Measurements from ENCODE around the gene MALRD1. TPM values are rescaled to one million over a fixed set of nuclear protein-coding genes. Genes with fewer than 3 reads are reported as not detected.

MALRD1 gene
- total RNA-seq, 1 donor from 2014 or later: 0.11 TPM

DNA sequence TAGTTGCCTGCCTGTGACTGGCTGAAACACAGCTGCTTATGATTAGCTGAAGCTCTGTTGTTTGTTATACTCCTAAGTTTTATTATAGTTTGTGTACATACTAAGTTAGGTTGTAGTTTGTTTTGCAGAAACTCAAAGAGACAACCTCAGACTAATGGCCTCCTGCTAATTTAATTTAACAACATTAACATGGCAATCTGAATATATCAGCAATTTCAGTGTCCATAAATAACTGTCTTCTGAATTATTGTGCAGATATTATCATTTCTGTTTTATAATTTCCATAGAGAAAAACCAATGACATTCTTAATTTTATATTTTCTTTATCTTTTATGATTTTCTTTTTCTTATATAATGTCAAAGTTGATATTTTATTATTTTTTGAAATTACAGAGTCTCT lies 469.5 kb downstream of the MALRD1 start:
- H3K4me1 ChIP-seq: no peaks in the 10 kb centered on the region
- H3K79me2 ChIP-seq (ENCODE audit: low read depth): no peaks in the 10 kb centered on the region
- peaks cover 2% of the 10 kb centered on the region for H3K27me3 Mint-ChIP-seq (ENCODE audit: insufficient read depth, low read depth)
- no peaks in the 10 kb centered on the region for H3F3A ChIP-seq (ENCODE audit: low read depth)
- H3K36me3 ChIP-seq: no peaks in the 10 kb centered on the region
- H3K9me3 ChIP-seq (ENCODE audit: low read depth): no peaks in the 10 kb centered on the region
- H3K36me3 Mint-ChIP-seq: no peaks in the 10 kb centered on the region
- no peak for DNase-seq (ENCODE audit: low spot score)
- H3K4me3 ChIP-seq: no peak overlapping the region
- H3K27ac ChIP-seq: no peak overlapping the region
- H3K27me3 ChIP-seq: no peaks in the 10 kb centered on the region
- no peak overlapping the region for H3K4me2 ChIP-seq
- TF ChIP-seq EZH2phosphoT487 (IDR thresholded peaks at IDR 0.05) (no peak), CTCF (IDR thresholded peaks at IDR 0.05) (no peak)
- H2AFZ ChIP-seq (replicated peaks): no peak overlapping the region
- H3K4me3 Mint-ChIP-seq: no peak overlapping the region
- no peak overlapping the region for H3K9ac ChIP-seq
- H3K9me3 Mint-ChIP-seq: peaks cover 6% of the 10 kb centered on the region
- H4K20me1 ChIP-seq (ENCODE audit: low read depth): no peaks in the 10 kb centered on the region
- no peaks in the 10 kb centered on the region for H3K4me1 Mint-ChIP-seq
- no peak overlapping the region for H3K27ac Mint-ChIP-seq

DNA sequence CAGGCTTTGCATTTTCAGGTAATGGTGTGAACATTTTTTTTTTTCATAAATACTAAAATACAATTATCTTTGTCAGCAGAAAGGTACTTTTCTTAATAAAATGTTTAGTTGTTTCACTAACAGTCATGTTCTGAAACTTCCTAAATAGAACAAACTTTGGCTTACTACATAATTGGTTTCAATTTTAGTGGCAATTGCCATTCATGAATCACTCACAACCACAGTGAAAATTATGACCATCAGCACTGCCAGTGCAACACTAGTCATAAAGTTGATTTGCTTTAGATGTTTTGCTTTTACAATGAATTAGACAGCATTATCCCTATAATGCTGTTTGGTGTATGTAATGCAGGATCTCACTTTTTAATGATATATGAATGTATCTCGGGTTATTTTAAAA lies 470.0 kb downstream of the MALRD1 start:
- H3K36me3 ChIP-seq: no peaks in the 10 kb centered on the region
- Mint-ChIP-seq H3K36me3 (no peaks in the 10 kb centered on the region), H3K27ac (no peak overlapping the region), H3K4me1 (no peaks in the 10 kb centered on the region), H3K27me3 (ENCODE audit: insufficient read depth, low read depth) (no peaks in the 10 kb centered on the region), H3K4me3 (no peak overlapping the region), H3K9me3 (peaks cover 5% of the 10 kb centered on the region)
- H4K20me1 ChIP-seq (ENCODE audit: low read depth): no peaks in the 10 kb centered on the region
- no peak for DNase-seq (ENCODE audit: low spot score)
- no peak overlapping the region for H3K9ac ChIP-seq
- no peaks in the 10 kb centered on the region for H3K79me2 ChIP-seq (ENCODE audit: low read depth)
- no peaks in the 10 kb centered on the region for H3K27me3 ChIP-seq
- TF ChIP-seq CTCF (IDR thresholded peaks at IDR 0.05) (no peak), EZH2phosphoT487 (IDR thresholded peaks at IDR 0.05) (no peak)
- no peak overlapping the region for H3K4me3 ChIP-seq
- H3F3A ChIP-seq (ENCODE audit: low read depth): no peaks in the 10 kb centered on the region
- no peak overlapping the region for H3K4me2 ChIP-seq
- no peaks in the 10 kb centered on the region for H3K9me3 ChIP-seq (ENCODE audit: low read depth)
- H3K27ac ChIP-seq: no peak overlapping the region
- H3K4me1 ChIP-seq: no peaks in the 10 kb centered on the region
- no peak overlapping the region for H2AFZ ChIP-seq (replicated peaks)

- no peak for TF ChIP-seq CTCF (IDR thresholded peaks at IDR 0.05)
- no peak for TF ChIP-seq EZH2phosphoT487 (IDR thresholded peaks at IDR 0.05)
- no peak for TF ChIP-seq EZH2 (IDR thresholded peaks at IDR 0.05)
- no peak overlapping the region for H3K4me3 Mint-ChIP-seq
- Histone ChIP-seq H3K9ac (no peak overlapping the region), H3K4me3 (no peak overlapping the region), H4K20me1 (ENCODE audit: low read depth) (no peaks in the 10 kb centered on the region), H2AFZ (replicated peaks) (no peak overlapping the region), H3F3A (ENCODE audit: low read depth) (no peaks in the 10 kb centered on the region), H3K4me1 (no peaks in the 10 kb centered on the region), H3K9me3 (ENCODE audit: low read depth) (no peaks in the 10 kb centered on the region), H3K79me2 (ENCODE audit: low read depth) (no peaks in the 10 kb centered on the region), H3K27me3 (no peaks in the 10 kb centered on the region), H3K36me3 (no peaks in the 10 kb centered on the region), H3K27ac (no peak overlapping the region), H3K4me2 (no peak overlapping the region)
- DNase-seq (ENCODE audit: low spot score): no peak
- H3K27me3 Mint-ChIP-seq (ENCODE audit: insufficient read depth, low read depth): peaks cover 3% of the 10 kb centered on the region
- no peak overlapping the region for H3K27ac Mint-ChIP-seq
- H3K36me3 Mint-ChIP-seq: no peaks in the 10 kb centered on the region
- peaks cover 4% of the 10 kb centered on the region for H3K4me1 Mint-ChIP-seq
- no peaks in the 10 kb centered on the region for H3K9me3 Mint-ChIP-seq
These were observed 482.7 kb downstream of the MALRD1 start for GRCh38 chr10:19531324-19531723.

GRCh38 chr10:19532411-19532810 lies 483.8 kb downstream of the MALRD1 start:
- Histone ChIP-seq H3K36me3 (no peaks in the 10 kb centered on the region), H3K4me3 (no peak overlapping the region), H3K27ac (no peak overlapping the region), H3K4me1 (no peaks in the 10 kb centered on the region), H3K9ac (no peak overlapping the region), H2AFZ (replicated peaks) (no peak overlapping the region), H3K4me2 (no peak overlapping the region), H3K79me2 (ENCODE audit: low read depth) (no peaks in the 10 kb centered on the region), H3K9me3 (ENCODE audit: low read depth) (no peaks in the 10 kb centered on the region), H3K27me3 (no peaks in the 10 kb centered on the region), H3F3A (ENCODE audit: low read depth) (no peaks in the 10 kb centered on the region), H4K20me1 (ENCODE audit: low read depth) (no peaks in the 10 kb centered on the region)
- DNase-seq (ENCODE audit: low spot score): no peak
- no peak overlapping the region for H3K27ac Mint-ChIP-seq
- H3K27me3 Mint-ChIP-seq (ENCODE audit: insufficient read depth, low read depth): peaks cover 3% of the 10 kb centered on the region
- TF ChIP-seq EZH2phosphoT487 (IDR thresholded peaks at IDR 0.05) (no peak), EZH2 (IDR thresholded peaks at IDR 0.05) (no peak), CTCF (IDR thresholded peaks at IDR 0.05) (no peak)
- peaks cover 4% of the 10 kb centered on the region for H3K4me1 Mint-ChIP-seq
- no peak overlapping the region for H3K4me3 Mint-ChIP-seq
- H3K36me3 Mint-ChIP-seq: no peaks in the 10 kb centered on the region
- H3K9me3 Mint-ChIP-seq: no peaks in the 10 kb centered on the region

All from neural progenitor cell (in vitro differentiated cells).